Gastrocnemius medialis (tissue), 4 donors: ENCODE measurements around the gene THSD4. TPM values are rescaled to one million over a fixed set of nuclear protein-coding genes. Genes with fewer than 3 reads are reported as not detected.

Source experiments
- ATAC-seq, 2 donors: fragments of 150-250 bp; one replicate each; pipeline ENCODE4 v1.9.1; 2016
- DNase-seq, 2 donors: peaks; one replicate each; pipeline ENCODE4 v3.0.0-alpha.2; 2019
- H3K27ac ChIP-seq, 4 donors: fragments of 200-600 bp; sonication (generic); 1 replicate in 1 of 4; 2 replicates in 3 of 4; pipeline ENCODE4 v1.5.1; 2016 to 2018; ENCODE audit warnings: mild to moderate bottlenecking in 2 of 4, moderate library complexity in 1 of 4
- H3K27me3 ChIP-seq, 3 donors: fragments of 200-600 bp; sonication (generic) in 2 of 3; 1 replicate in 1 of 3; 2 replicates in 2 of 3; pipeline versions ENCODE4 v1.5.1 to v1.6.0; 2016 to 2019; ENCODE audit warnings: mild to moderate bottlenecking in 1 of 3, moderate library complexity in 1 of 3
- H3K36me3 ChIP-seq, 2 donors: fragments of 200-600 bp; sonication (generic) in 1 of 2; one replicate each; pipeline ENCODE4 v1.5.1; 2017 to 2018
- H3K4me1 ChIP-seq, 2 donors: fragments of 200-600 bp; sonication (generic) in 1 of 2; one replicate each; pipeline ENCODE4 v1.5.1; 2016 to 2017; ENCODE audit warnings: mild to moderate bottlenecking in 2 of 2
- H3K4me3 ChIP-seq, 4 donors: fragments of 200-600 bp; sonication (generic) in 3 of 4; 1 replicate in 1 of 4; 2 replicates in 3 of 4; pipeline ENCODE4 v1.5.1; 2016 to 2019; ENCODE audit warnings: mild to moderate bottlenecking in 2 of 4
- H3K9me3 ChIP-seq, 3 donors: fragments of 200-600 bp; sonication (generic) in 2 of 3; 1 replicate in 1 of 3; 2 replicates in 2 of 3; pipeline ENCODE4 v1.5.1; 2016 to 2019
- CTCF ChIP-seq, 5 experiments: fragments of 450-650 bp in 3 of 5; fragments of 200-600 bp in 2 of 5; sonication (generic) in 2 of 5; IDR thresholded peaks in 4 of 5; conservative IDR thresholded peaks in 1 of 5; 1 replicate in 4 of 5; 2 replicates in 1 of 5; pipeline ENCODE4 v1.5.1; 2016 to 2019; ENCODE audit warnings: antibody characterized with exemption in 5 of 5, mild to moderate bottlenecking in 3 of 5, moderate library complexity in 3 of 5
- POLR2A ChIP-seq, 2 donors: fragments of 450-650 bp; IDR thresholded peaks; one replicate each; pipeline ENCODE4 v1.6.1; 2017; ENCODE audit warnings: antibody characterized with exemption in 2 of 2, mild to moderate bottlenecking in 2 of 2, moderate library complexity in 2 of 2
- in situ Hi-C, 4 donors: fragments of 200-750 bp; cut with MboI; loops; one replicate each; pipeline versions ENCODE4 v1.15.0 to v1.8.0; 2017; ENCODE audit warnings: low sequenced_read_pairs in 4 of 4
- intact Hi-C: fragments of 100-400 bp; cut with DNase I; formaldehyde crosslinking; loops from one replicate; pipeline ENCODE4 v1.15.1; 2023; ENCODE audit warnings: low total_unique reads
- total RNA-seq, 4 donors: library from RNA; depleted of rRNA; stranded (reverse); fragments of >200 nt; gene quantifications; one replicate each; pipeline versions ENCODE4 v1.1.0 to v1.2.3, GENCODE V29; 2016

Gene THSD4
- total RNA-seq, 4 donors from 2014 or later: 0.35 to 3.1 (median 0.60) TPM

- Histone ChIP-seq H3K27ac (peak overlapping the region in 3 of 4 donors; percentile 11 to 51 (median 26)), H3K4me3 (no peak overlapping the region), H3K4me1 (peaks cover 0 to 6% of the 10 kb centered on the region in 2 donors), H3K9me3 (no peaks in the 10 kb centered on the region), H3K27me3 (no peaks in the 10 kb centered on the region), H3K36me3 (no peaks in the 10 kb centered on the region)
- ATAC-seq: no peak
- TF ChIP-seq POLR2A (IDR thresholded peaks at IDR 0.05) (no peak), CTCF (IDR thresholded peaks at IDR 0.05 in 4 of 5, conservative IDR thresholded peaks at IDR 0.05 in 1 of 5) (no peak)
- in situ Hi-C loops: no loop called here
- DNase-seq: no peak
- intact Hi-C loops: no loop called here
These were observed 591.4 kb downstream of the THSD4 start for GRCh38 chr15:71706461-71707229.

- intact Hi-C loops: no loop called here
- Histone ChIP-seq H3K4me1 (peaks cover 0 to 6% of the 10 kb centered on the region in 2 donors), H3K36me3 (no peaks in the 10 kb centered on the region), H3K27ac (peak overlapping the region; percentile 15 to 51 (median 26)), H3K9me3 (no peaks in the 10 kb centered on the region), H3K27me3 (no peaks in the 10 kb centered on the region), H3K4me3 (no peak overlapping the region)
- in situ Hi-C loops: no loop called here
- ATAC-seq (peak in 1 of 2 donors; percentile 37), DNase-seq (no peak)
- no peak for TF ChIP-seq CTCF (IDR thresholded peaks at IDR 0.05 in 4 of 5, conservative IDR thresholded peaks at IDR 0.05 in 1 of 5)
- TF ChIP-seq POLR2A (IDR thresholded peaks at IDR 0.05): no peak
These were observed 592.2 kb downstream of the THSD4 start for GRCh38 chr15:71707230-71708050.

GRCh38 chr15:71708051-71708429 lies 592.8 kb downstream of the THSD4 start:
- Histone ChIP-seq H3K4me3 (no peak overlapping the region), H3K9me3 (no peaks in the 10 kb centered on the region), H3K27me3 (no peaks in the 10 kb centered on the region), H3K27ac (peak overlapping the region in 3 of 4 donors; percentile 15 to 47 (median 25)), H3K4me1 (peaks cover 0 to 6% of the 10 kb centered on the region in 2 donors), H3K36me3 (no peaks in the 10 kb centered on the region)
- TF ChIP-seq CTCF (IDR thresholded peaks at IDR 0.05 in 4 of 5, conservative IDR thresholded peaks at IDR 0.05 in 1 of 5): no peak
- TF ChIP-seq POLR2A (IDR thresholded peaks at IDR 0.05): no peak
- intact Hi-C loops: no loop called here
- DNase-seq (no peak), ATAC-seq (no peak)
- in situ Hi-C loops: no loop called here

GRCh38 chr15:71708741-71709140 lies 593.5 kb downstream of the THSD4 start:
- ATAC-seq (no peak), DNase-seq (no peak)
- no peak for TF ChIP-seq CTCF (IDR thresholded peaks at IDR 0.05 in 4 of 5, conservative IDR thresholded peaks at IDR 0.05 in 1 of 5)
- no peak for TF ChIP-seq POLR2A (IDR thresholded peaks at IDR 0.05)
- H3K9me3 ChIP-seq: no peaks in the 10 kb centered on the region
- H3K27ac ChIP-seq: no peak overlapping the region
- H3K36me3 ChIP-seq: no peaks in the 10 kb centered on the region
- H3K27me3 ChIP-seq: no peaks in the 10 kb centered on the region
- in situ Hi-C loops: no loop called here
- no peak overlapping the region for H3K4me3 ChIP-seq
- intact Hi-C loops: no loop called here
- H3K4me1 ChIP-seq: peaks cover 0 to 6% of the 10 kb centered on the region in 2 donors
